Measurements from ENCODE around the gene DHFR. TPM values are rescaled to one million over a fixed set of nuclear protein-coding genes. Genes with fewer than 3 reads are reported as not detected.

DHFR gene
- total and polyA plus RNA-seq, 9 of the 15 experiments (the other 6 are each of a cell fraction or from before 2014, with no cell fraction given) = 45.6 to 176 (median 97.7) TPM

DNA sequence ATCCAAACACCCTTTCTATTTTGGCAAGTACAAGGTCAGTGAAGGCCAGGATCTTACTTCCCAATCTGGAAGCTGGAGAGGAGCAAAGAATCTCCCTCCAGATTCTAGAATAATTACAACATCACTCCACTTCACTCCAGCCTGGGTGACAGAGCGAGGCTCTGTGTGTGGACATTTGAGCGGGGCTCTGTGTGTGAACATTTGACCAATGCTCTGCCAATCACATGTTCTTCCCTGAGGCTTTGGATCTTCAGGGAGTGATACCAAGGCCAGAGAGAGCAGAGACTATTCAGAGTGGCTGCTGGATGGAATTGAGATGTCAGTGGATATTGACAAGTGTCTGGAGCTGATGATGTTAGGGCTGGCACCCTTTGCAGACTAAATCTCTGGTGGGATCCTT is 60.0 kb downstream of the DHFR start:
- TF ChIP-seq TRIM28 (IDR thresholded peaks at IDR 0.05) (no peak), ZKSCAN1 (IDR thresholded peaks at IDR 0.05; ENCODE audit: low read depth, low read length) (no peak), HNRNPK (IDR thresholded peaks at IDR 0.05; ENCODE audit: low read depth, low read length, poor library complexity, severe bottlenecking) (no peak), E2F5 (CRISPR knock-in tag; IDR thresholded peaks at IDR 0.05) (no peak), MAFK (IDR thresholded peaks at IDR 0.05; ENCODE audit: low read length) (no peak), ZNF354B (CRISPR knock-in tag; IDR thresholded peaks at IDR 0.05) (no peak), POLR2G (IDR thresholded peaks at IDR 0.05; ENCODE audit: low read depth, low read length) (no peak), TCF7L2 (IDR thresholded peaks at IDR 0.05; ENCODE audit: low read depth, low read length) (no peak), SNRNP70 (optimal IDR thresholded peaks at IDR 0.05; ENCODE audit: low read depth, low read length) (no peak), CTBP1 (IDR thresholded peaks at IDR 0.05; ENCODE audit: borderline replicate concordance) (no peak), RAD51 (IDR thresholded peaks at IDR 0.05; ENCODE audit: borderline replicate concordance, low read depth) (no peak), PRPF4 (IDR thresholded peaks at IDR 0.05; ENCODE audit: insufficient read depth, low read depth, low read length, poor library complexity, severe bottlenecking) (no peak), ZNF121 (CRISPR knock-in tag; conservative IDR thresholded peaks at IDR 0.05) (no peak), ZNF217 (CRISPR knock-in tag; IDR thresholded peaks at IDR 0.05) (no peak), MTA1 (IDR thresholded peaks at IDR 0.05; ENCODE audit: borderline replicate concordance) (no peak), SP2 (IDR thresholded peaks at IDR 0.05; ENCODE audit: extremely low read depth, low read depth, low read length, poor library complexity, severe bottlenecking) (no peak)
- TF ChIP-seq, protein P1, sequence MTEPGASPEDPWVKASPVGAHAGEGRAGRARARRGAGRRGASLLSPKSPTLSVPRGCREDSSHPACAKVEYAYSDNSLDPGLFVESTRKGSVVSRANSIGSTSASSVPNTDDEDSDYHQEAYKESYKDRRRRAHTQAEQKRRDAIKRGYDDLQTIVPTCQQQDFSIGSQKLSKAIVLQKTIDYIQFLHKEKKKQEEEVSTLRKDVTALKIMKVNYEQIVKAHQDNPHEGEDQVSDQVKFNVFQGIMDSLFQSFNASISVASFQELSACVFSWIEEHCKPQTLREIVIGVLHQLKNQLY (CRISPR knock-in tag; conservative IDR thresholded peaks at IDR 0.05) = no peak
- TF ChIP-seq, protein P2, sequence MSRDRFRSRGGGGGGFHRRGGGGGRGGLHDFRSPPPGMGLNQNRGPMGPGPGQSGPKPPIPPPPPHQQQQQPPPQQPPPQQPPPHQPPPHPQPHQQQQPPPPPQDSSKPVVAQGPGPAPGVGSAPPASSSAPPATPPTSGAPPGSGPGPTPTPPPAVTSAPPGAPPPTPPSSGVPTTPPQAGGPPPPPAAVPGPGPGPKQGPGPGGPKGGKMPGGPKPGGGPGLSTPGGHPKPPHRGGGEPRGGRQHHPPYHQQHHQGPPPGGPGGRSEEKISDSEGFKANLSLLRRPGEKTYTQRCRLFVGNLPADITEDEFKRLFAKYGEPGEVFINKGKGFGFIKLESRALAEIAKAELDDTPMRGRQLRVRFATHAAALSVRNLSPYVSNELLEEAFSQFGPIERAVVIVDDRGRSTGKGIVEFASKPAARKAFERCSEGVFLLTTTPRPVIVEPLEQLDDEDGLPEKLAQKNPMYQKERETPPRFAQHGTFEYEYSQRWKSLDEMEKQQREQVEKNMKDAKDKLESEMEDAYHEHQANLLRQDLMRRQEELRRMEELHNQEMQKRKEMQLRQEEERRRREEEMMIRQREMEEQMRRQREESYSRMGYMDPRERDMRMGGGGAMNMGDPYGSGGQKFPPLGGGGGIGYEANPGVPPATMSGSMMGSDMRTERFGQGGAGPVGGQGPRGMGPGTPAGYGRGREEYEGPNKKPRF (IDR thresholded peaks at IDR 0.05; ENCODE audit: low read depth, low read length) = no peak
- TF ChIP-seq, protein P3, sequence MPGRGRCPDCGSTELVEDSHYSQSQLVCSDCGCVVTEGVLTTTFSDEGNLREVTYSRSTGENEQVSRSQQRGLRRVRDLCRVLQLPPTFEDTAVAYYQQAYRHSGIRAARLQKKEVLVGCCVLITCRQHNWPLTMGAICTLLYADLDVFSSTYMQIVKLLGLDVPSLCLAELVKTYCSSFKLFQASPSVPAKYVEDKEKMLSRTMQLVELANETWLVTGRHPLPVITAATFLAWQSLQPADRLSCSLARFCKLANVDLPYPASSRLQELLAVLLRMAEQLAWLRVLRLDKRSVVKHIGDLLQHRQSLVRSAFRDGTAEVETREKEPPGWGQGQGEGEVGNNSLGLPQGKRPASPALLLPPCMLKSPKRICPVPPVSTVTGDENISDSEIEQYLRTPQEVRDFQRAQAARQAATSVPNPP (IDR thresholded peaks at IDR 0.05; ENCODE audit: borderline replicate concordance, insufficient read depth, insufficient read length) = no peak
- in situ Hi-C loops (cut with MboI) = no loop called here
- Histone ChIP-seq H3K27ac (ENCODE audit: extremely low read depth, low read depth, low read length) (no peak overlapping the region), H3K9ac (ENCODE audit: insufficient read depth in 1 of 2, low read depth in 2 of 2, low read length in 2 of 2) (no peak overlapping the region), H3K9me3 (replicated peaks; ENCODE audit: control insufficient read depth, insufficient read depth, low read depth, low read length) (no peaks in the 10 kb centered on the region), H4K20me1 (replicated peaks; ENCODE audit: control insufficient read depth, insufficient read depth, low read length) (no peaks in the 10 kb centered on the region; the same call in 1 of the 2 replicates), H2AFZ (ENCODE audit: low read depth, low read length) (no peak overlapping the region), H3K4me1 (replicated peaks in 1 of 2; ENCODE audit: control insufficient read depth in 2 of 2, insufficient read depth in 2 of 2, low read length in 2 of 2) (no peaks in the 10 kb centered on the region; a peak in 1 of 5 replicates), H3K9me1 (ENCODE audit: control insufficient read depth, insufficient read depth, low read length) (no peaks in the 10 kb centered on the region), H3K79me2 (ENCODE audit: control insufficient read depth, insufficient read depth, low read length) (no peaks in the 10 kb centered on the region), H3K4me2 (ENCODE audit: insufficient read depth, low read length) (no peak overlapping the region), H3K4me3 (no peak overlapping the region), H3K27me3 (ENCODE audit: control insufficient read depth in 2 of 2, insufficient read depth in 2 of 2, low read length in 2 of 2) (peaks cover 9 to 12% of the 10 kb centered on the region in 2 experiments; a peak in 4 of 5 replicates), H3K36me3 (ENCODE audit: control insufficient read depth, insufficient read depth, low read length) (no peaks in the 10 kb centered on the region)
- DNase-seq (ENCODE audit: extremely low read depth in 1 of 4, low spot score in 3 of 4) (no peak), FAIRE-seq (no peak), ATAC-seq (no peak)
- POLR2A ChIA-PET = no interaction called here
- intact Hi-C loops (cut with micrococcal nuclease) = no loop called here
- CTCF ChIA-PET (ENCODE audit: low intra/inter-chr PET ratio) = no interaction called here
- 5% methylated on average over 2 of the region's 2 CpGs for WGBS (ENCODE audit: insufficient coverage, low coverage, missing lambda C conversion rate)
- no TSS peak for BruUV-seq (replicated peaks)
